ENCODE results near the gene PRKAG3.
"Not testable (repeated sequence)": the region's sequence is repeated elsewhere in the genome, so short reads cannot be mapped to it uniquely, and the experiment has no call there.

Gene PRKAG3

GRCh38 chr2:218849721-218850120 is 18.1 kb upstream of the PRKAG3 start:
- no peak for TF ChIP-seq CTCF (IDR thresholded peaks at IDR 0.05; ENCODE audit: borderline replicate concordance, extremely low read depth, low read length, poor library complexity, severe bottlenecking)
- TF ChIP-seq EZH2 (IDR thresholded peaks at IDR 0.05; ENCODE audit: borderline replicate concordance, low read depth, low read length, severe bottlenecking): no peak
- Histone ChIP-seq H3K4me2 (ENCODE audit: insufficient read depth, low read length) (no peak overlapping the region), H3K27ac (ENCODE audit: low read length) (no peak overlapping the region)

GRCh38 chr2:218846963-218847362 is 15.4 kb upstream of the PRKAG3 start:
- H3K79me2 ChIP-seq (ENCODE audit: insufficient read depth, low read length): not testable (repeated sequence)

More at GRCh38 chr2:218849721-218850120, 18.1 kb upstream of the PRKAG3 start:
- Histone ChIP-seq H3K9ac (ENCODE audit: low read depth, low read length) (no peak overlapping the region), H4K20me1 (ENCODE audit: insufficient read depth, low read length) (peaks cover 2% of the 10 kb centered on the region; the same call in 1 of the 2 replicates), H3K79me2 (ENCODE audit: insufficient read depth, low read length) (no peaks in the 10 kb centered on the region), H2AFZ (ENCODE audit: low read depth, low read length) (no peak overlapping the region), H3K27me3 (ENCODE audit: insufficient read depth, low read length, poor library complexity) (peaks cover 6% of the 10 kb centered on the region), H3K4me1 (ENCODE audit: insufficient read depth, low read length) (no peaks in the 10 kb centered on the region), H3K36me3 (ENCODE audit: insufficient read depth, low read length) (no peaks in the 10 kb centered on the region), H3K9me3 (ENCODE audit: insufficient read depth, low read length, severe bottlenecking) (no peaks in the 10 kb centered on the region), H3K4me3 (ENCODE audit: low read depth in 1 of 2, low read length in 2 of 2) (no peak overlapping the region)
- ATAC-seq (ENCODE audit: insufficient read depth, low read depth) (no peak), DNase-seq (no peak)

DNA sequence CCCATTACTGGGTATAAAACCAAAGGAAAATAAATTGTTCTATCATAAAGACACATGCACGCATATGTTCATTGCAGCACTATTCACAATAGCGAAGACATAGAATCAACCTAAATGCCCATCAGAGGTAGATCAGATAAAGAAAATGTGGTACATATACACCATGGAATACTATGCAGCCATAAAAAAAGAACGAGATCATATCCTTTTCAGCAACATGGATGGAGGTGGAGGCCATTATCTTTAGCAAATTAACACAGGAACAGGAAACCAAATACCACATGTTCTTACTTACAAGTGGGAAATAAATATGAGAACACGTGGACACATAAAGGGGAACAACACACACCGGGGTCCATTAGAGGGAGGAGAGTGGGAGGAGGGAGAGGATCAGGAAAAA is 12.7 kb upstream of the PRKAG3 start:
- H3K79me2 ChIP-seq (ENCODE audit: insufficient read depth, low read length); H3K36me3 ChIP-seq (ENCODE audit: insufficient read depth, low read length); H4K20me1 ChIP-seq (ENCODE audit: insufficient read depth, low read length); H3K27ac ChIP-seq (ENCODE audit: low read length); H3K27me3 ChIP-seq (ENCODE audit: insufficient read depth, low read length, poor library complexity); ATAC-seq (ENCODE audit: insufficient read depth, low read depth); H2AFZ ChIP-seq (ENCODE audit: low read depth, low read length); H3K9me3 ChIP-seq (ENCODE audit: insufficient read depth, low read length, severe bottlenecking); H3K4me2 ChIP-seq (ENCODE audit: insufficient read depth, low read length); H3K4me1 ChIP-seq (ENCODE audit: insufficient read depth, low read length); DNase-seq; H3K9ac ChIP-seq (ENCODE audit: low read depth, low read length); H3K4me3 ChIP-seq (ENCODE audit: low read depth in 1 of 2, low read length in 2 of 2): not testable (repeated sequence)

More at GRCh38 chr2:218846963-218847362, 15.4 kb upstream of the PRKAG3 start:
- not testable (repeated sequence) for H3K36me3 ChIP-seq (ENCODE audit: insufficient read depth, low read length); H3K27me3 ChIP-seq (ENCODE audit: insufficient read depth, low read length, poor library complexity); H4K20me1 ChIP-seq (ENCODE audit: insufficient read depth, low read length); DNase-seq; H3K4me2 ChIP-seq (ENCODE audit: insufficient read depth, low read length); H3K4me1 ChIP-seq (ENCODE audit: insufficient read depth, low read length); ATAC-seq (ENCODE audit: insufficient read depth, low read depth); H3K4me3 ChIP-seq (ENCODE audit: low read depth in 1 of 2, low read length in 2 of 2); H2AFZ ChIP-seq (ENCODE audit: low read depth, low read length); H3K27ac ChIP-seq (ENCODE audit: low read length); H3K9me3 ChIP-seq (ENCODE audit: insufficient read depth, low read length, severe bottlenecking); H3K9ac ChIP-seq (ENCODE audit: low read depth, low read length)

DNA sequence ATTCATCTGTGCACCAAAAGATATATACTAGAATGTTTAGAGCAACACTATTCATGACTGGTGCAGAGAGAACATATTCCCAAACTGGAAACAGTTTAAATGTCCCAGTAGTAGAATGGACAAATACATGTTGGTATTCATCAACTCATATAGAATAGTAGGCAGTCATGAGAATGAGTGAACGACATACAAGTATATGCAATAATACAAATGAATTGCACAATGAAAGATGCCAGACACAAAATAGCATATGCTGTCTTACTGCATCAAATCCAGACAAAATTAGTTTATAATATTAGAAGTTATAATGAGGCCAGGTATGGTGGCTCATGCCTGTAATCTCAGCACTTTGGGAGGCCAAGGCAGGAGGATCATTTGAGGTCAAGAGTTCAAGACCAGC is 8.3 kb upstream of the PRKAG3 start:
- no peaks in the 10 kb centered on the region for H3K9me3 ChIP-seq (ENCODE audit: insufficient read depth, low read length, severe bottlenecking)
- no peak overlapping the region for H3K4me3 ChIP-seq (ENCODE audit: low read depth in 1 of 2, low read length in 2 of 2)
- DNase-seq: no peak
- no peak overlapping the region for H3K4me2 ChIP-seq (ENCODE audit: insufficient read depth, low read length)
- peaks cover 15% of the 10 kb centered on the region for H3K27me3 ChIP-seq (ENCODE audit: insufficient read depth, low read length, poor library complexity)
- no peaks in the 10 kb centered on the region for H3K36me3 ChIP-seq (ENCODE audit: insufficient read depth, low read length)
- TF ChIP-seq EZH2 (IDR thresholded peaks at IDR 0.05; ENCODE audit: borderline replicate concordance, low read depth, low read length, severe bottlenecking) (no peak), CTCF (IDR thresholded peaks at IDR 0.05; ENCODE audit: borderline replicate concordance, extremely low read depth, low read length, poor library complexity, severe bottlenecking) (no peak)
- H3K27ac ChIP-seq (ENCODE audit: low read length): no peak overlapping the region
- no peaks in the 10 kb centered on the region for H3K4me1 ChIP-seq (ENCODE audit: insufficient read depth, low read length)
- H4K20me1 ChIP-seq (ENCODE audit: insufficient read depth, low read length): no peaks in the 10 kb centered on the region
- ATAC-seq (ENCODE audit: insufficient read depth, low read depth): no peak
- no peaks in the 10 kb centered on the region for H3K79me2 ChIP-seq (ENCODE audit: insufficient read depth, low read length)
- no peak overlapping the region for H3K9ac ChIP-seq (ENCODE audit: low read depth, low read length)
- no peak overlapping the region for H2AFZ ChIP-seq (ENCODE audit: low read depth, low read length)
